Measurements from ENCODE around the gene ESYT3. TPM values are rescaled to one million over a fixed set of nuclear protein-coding genes. Genes with fewer than 3 reads are reported as not detected.

ESYT3 gene
- total RNA-seq, result under 1 TPM in 8 of 9 donors, not detected in 1; 0.14 to 0.78 (median 0.19) TPM
- 1 to 10 TPM in 1 of 3 donors, under 1 TPM in 2; 0.16 to 1.2 (median 0.30) TPM for polyA plus RNA-seq
- long read RNA-seq, donor 1, result 0 reads
- long read RNA-seq, donor 2, result 0 reads
- long read RNA-seq, donor 3, result 0 reads
- long read RNA-seq, donor 4, result 0 reads
- long read RNA-seq, donor 5, partial matches to known transcripts, result 1 of 1 reads
- long read RNA-seq, donor 5, other reads (novel, unspliced or antisense), result 0 of 1 reads
- long read RNA-seq, donor 6, result 0 reads
- long read RNA-seq, donor 7, result 0 reads
- long read RNA-seq, donor 8, result 0 reads
- long read RNA-seq, donor 9, result 0 reads
- long read RNA-seq, donor 10, result 0 reads

- DNase-seq, result peak; percentile 50 to 66 (median 54)
- H3K27ac ChIP-seq, result no peak within 1 kb of the TSS
- peak within 1 kb of the TSS in 2 of 4 donors; percentile 13 to 46 for H3K4me3 ChIP-seq
- intact Hi-C loops (cut with DNase I), result no loop called here
- TF ChIP-seq, protein P1, sequence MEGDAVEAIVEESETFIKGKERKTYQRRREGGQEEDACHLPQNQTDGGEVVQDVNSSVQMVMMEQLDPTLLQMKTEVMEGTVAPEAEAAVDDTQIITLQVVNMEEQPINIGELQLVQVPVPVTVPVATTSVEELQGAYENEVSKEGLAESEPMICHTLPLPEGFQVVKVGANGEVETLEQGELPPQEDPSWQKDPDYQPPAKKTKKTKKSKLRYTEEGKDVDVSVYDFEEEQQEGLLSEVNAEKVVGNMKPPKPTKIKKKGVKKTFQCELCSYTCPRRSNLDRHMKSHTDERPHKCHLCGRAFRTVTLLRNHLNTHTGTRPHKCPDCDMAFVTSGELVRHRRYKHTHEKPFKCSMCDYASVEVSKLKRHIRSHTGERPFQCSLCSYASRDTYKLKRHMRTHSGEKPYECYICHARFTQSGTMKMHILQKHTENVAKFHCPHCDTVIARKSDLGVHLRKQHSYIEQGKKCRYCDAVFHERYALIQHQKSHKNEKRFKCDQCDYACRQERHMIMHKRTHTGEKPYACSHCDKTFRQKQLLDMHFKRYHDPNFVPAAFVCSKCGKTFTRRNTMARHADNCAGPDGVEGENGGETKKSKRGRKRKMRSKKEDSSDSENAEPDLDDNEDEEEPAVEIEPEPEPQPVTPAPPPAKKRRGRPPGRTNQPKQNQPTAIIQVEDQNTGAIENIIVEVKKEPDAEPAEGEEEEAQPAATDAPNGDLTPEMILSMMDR (IDR thresholded peaks at IDR 0.05), result no peak
- TF ChIP-seq POLR2A (IDR thresholded peaks at IDR 0.05), result no peak
- peaks cover 14 to 15% of the 10 kb centered on the region in 2 donors for H3K4me1 ChIP-seq (replicated peaks in 1 of 2)
- H3K9me3 ChIP-seq (replicated peaks in 1 of 3), result no peaks in the 10 kb centered on the region
- 2 to 3% (median 2%) methylated on average over 16 to 54 of the region's 54 CpGs for WGBS, 4 donors
- H3K27me3 ChIP-seq, result peaks cover 28% of the 10 kb centered on the region
- H3K36me3 ChIP-seq (replicated peaks in 1 of 2), result no peaks in the 10 kb centered on the region
These were observed at the start of gene ESYT3 for GRCh38 chr3:138434276-138434874. TSS of gene ESYT3 (plus strand) at chr3:138434616. CDS start at chr3:138434799, 183 bp downstream.

- peak overlapping the region in 4 of 5 donors; percentile 3 to 92 (median 62) for H3K27ac ChIP-seq
- peak in 6 of 7 donors; percentile 52 to 71 (median 63) for DNase-seq
These were observed 49.4 kb upstream of the ESYT3 start for GRCh38 chr3:138384976-138385375.

GRCh38 chr3:138389144-138389601 is 45.2 kb upstream of the ESYT3 start:
- H3K36me3 ChIP-seq (replicated peaks in 1 of 2), result no peaks in the 10 kb centered on the region
- intact Hi-C loops (cut with DNase I), result no loop called here
- H3K4me1 ChIP-seq (replicated peaks in 1 of 2), result peaks cover 23 to 37% of the 10 kb centered on the region in 2 donors
- H3K4me3 ChIP-seq, result no peak overlapping the region
- H3K27me3 ChIP-seq, result no peaks in the 10 kb centered on the region
- no peak for DNase-seq
- H3K27ac ChIP-seq, result peak overlapping the region in 4 of 5 donors; percentile 77 to 92 (median 90)
- no peaks in the 10 kb centered on the region for H3K9me3 ChIP-seq (replicated peaks in 1 of 3)
- WGBS, 4 donors, result 78 to 88% (median 87%) methylated on average over 6 of the region's 6 CpGs
- no peak for TF ChIP-seq POLR2A (IDR thresholded peaks at IDR 0.05)
- TF ChIP-seq, protein P1 (IDR thresholded peaks at IDR 0.05), result no peak

More at GRCh38 chr3:138384976-138385375, 49.4 kb upstream of the ESYT3 start:
- Histone ChIP-seq H3K9me3 (replicated peaks in 1 of 3) (no peaks in the 10 kb centered on the region), H3K36me3 (replicated peaks in 1 of 2) (no peaks in the 10 kb centered on the region), H3K4me1 (replicated peaks in 1 of 2) (peaks cover 38 to 44% of the 10 kb centered on the region in 2 donors), H3K27me3 (no peaks in the 10 kb centered on the region), H3K4me3 (no peak overlapping the region)
- TF ChIP-seq, protein P1 (IDR thresholded peaks at IDR 0.05), result no peak
- no peak for TF ChIP-seq POLR2A (IDR thresholded peaks at IDR 0.05)
- 50 to 56% (median 52%) methylated on average over 5 of the region's 5 CpGs for WGBS, 4 donors
- intact Hi-C loops (cut with DNase I), result no loop called here

- H3K27me3 ChIP-seq, result no peaks in the 10 kb centered on the region
- H3K4me1 ChIP-seq (replicated peaks in 1 of 2), result peaks cover 17 to 35% of the 10 kb centered on the region in 2 donors
- TF ChIP-seq, protein P1 (IDR thresholded peaks at IDR 0.05), result peak in 1 of 6 experiments; percentile 12
- peak in 1 of 2 donors; percentile 64 for TF ChIP-seq POLR2A (IDR thresholded peaks at IDR 0.05)
- WGBS, 4 donors, result 39 to 49% (median 46%) methylated on average over 8 to 9 of the region's 9 CpGs
- DNase-seq, result peak; percentile 72 to 91 (median 87)
- no peaks in the 10 kb centered on the region for H3K36me3 ChIP-seq (replicated peaks in 1 of 2)
- no peak overlapping the region for H3K4me3 ChIP-seq
- H3K9me3 ChIP-seq (replicated peaks in 1 of 3), result no peaks in the 10 kb centered on the region
- intact Hi-C loops (cut with DNase I), result no loop called here
- H3K27ac ChIP-seq, result peak overlapping the region; percentile 77 to 92 (median 88)
These were observed 44.4 kb upstream of the ESYT3 start for GRCh38 chr3:138389841-138390581.
